ENCODE data around the gene C11orf24. TPM values are rescaled to one million over a fixed set of nuclear protein-coding genes. Genes with fewer than 3 reads are reported as not detected.
"Not testable (repeated sequence)": the region's sequence is repeated elsewhere in the genome, so short reads cannot be mapped to it uniquely, and the experiment has no call there.

C11orf24 gene
- total RNA-seq, 1 donor from 2014 or later: 20.8 TPM

- no peak for DNase-seq (ENCODE audit: low read depth)
Measured at GRCh38 chr11:68251765-68252164, 20.0 kb downstream of the C11orf24 start.

- not testable (repeated sequence) for DNase-seq (ENCODE audit: low read depth)
Measured at GRCh38 chr11:68244912-68245311, 26.9 kb downstream of the C11orf24 start.

DNA sequence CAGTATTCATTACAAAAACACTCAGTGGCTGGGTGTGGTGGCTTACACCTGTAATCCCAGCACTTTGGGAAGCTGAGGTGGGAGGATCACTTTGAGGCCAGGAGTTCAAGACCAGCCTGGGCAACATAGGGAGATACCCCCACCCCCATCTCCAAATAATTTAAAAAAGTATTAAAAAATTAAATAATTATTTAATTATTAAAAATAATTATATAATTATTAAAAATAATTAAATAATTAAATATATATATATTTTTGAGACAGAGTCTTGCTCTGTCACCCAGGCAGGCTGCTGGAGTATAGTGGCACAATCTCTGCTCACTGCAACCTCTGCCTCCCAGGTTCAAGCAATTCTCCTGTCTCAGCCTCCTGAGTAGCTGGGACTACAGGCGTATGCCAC, 27.9 kb downstream of the C11orf24 start:
- not testable (repeated sequence) for DNase-seq (ENCODE audit: low read depth)

DNA sequence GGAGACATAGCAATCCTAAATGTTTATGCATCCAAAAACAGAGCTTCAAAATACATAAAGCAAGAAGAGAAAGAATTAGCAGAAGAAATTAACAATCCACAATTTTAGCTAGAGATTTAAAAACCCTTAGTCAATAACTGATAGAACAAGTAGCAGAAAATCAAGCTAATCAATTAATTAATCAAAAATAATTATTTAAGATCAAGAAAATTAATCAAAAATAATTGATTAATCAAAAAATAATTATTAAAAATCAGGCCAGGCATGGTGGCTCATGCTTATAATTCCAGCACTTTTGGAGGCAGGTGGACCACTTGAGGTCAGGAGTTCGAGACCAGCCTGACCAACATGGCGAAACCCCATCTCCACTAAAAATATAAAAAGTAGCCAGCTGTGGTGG, 29.2 kb downstream of the C11orf24 start:
- no peak for DNase-seq (ENCODE audit: low read depth)

- DNase-seq (ENCODE audit: low read depth): no peak
Measured at GRCh38 chr11:68231621-68232020, 40.2 kb downstream of the C11orf24 start.

DNA sequence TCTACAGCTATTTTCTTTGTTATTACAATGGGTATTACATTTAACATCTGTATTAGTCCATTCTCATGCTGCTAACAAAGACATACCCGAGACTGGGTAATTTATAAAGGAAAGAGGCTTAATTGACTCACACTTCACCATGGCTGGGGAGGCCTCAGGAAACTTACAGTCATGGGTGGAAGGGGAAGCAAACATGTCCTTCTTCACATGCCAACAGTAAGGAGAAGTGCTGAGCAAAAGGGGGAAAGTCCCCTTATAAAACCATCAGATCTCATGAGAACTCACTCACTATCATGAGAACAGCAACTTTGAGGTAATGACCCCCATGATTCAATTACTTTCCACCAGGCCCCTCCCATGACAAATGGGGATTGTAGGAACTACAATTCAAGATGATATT, 42.2 kb downstream of the C11orf24 start:
- DNase-seq (ENCODE audit: low read depth): no peak

GRCh38 chr11:68226421-68226820, 45.4 kb downstream of the C11orf24 start:
- no peak for DNase-seq (ENCODE audit: low read depth)

DNA sequence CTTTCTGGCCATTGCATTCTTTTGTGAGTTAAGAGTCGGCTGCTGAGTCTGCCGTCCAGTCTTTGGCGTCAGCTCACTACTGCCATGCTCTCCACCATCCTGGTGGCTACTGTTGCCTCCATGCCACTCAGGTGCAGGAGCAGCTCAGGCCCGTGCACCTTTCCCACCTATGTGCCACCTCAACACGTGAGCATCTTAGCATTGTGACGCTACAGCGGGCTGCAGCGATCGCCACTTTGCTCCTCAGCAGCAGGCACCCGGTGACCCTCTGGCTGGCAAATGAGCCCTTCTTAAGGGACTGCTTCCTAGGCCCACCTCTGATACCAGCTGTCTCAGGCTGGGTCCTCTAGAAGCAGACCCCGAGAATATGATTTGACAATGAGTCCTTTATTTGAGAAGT, 47.2 kb downstream of the C11orf24 start:
- no peak for DNase-seq (ENCODE audit: low read depth)

DNA sequence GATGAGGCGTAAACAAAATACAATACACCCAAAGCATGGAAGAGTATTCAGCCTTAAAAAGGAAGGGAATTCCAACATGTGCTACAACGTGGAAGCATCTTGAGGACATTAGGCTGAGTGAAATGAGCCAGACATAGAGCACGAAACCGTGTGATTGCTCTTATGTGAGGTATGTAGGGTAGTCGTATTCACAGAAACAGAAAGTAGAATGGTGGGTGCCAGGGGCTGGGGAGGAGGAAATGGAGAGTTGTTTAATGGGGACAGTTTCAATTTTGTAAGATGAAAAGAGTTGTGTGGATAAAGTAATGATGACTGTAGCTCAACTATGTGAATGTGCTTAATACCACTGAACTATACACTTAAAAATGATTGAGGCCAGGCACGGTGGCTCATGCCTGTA, 48.5 kb downstream of the C11orf24 start:
- no peak for DNase-seq (ENCODE audit: low read depth)

GRCh38 chr11:68221406-68221805, 50.4 kb downstream of the C11orf24 start:
- no peak for DNase-seq (ENCODE audit: low read depth)

- no peak for DNase-seq (ENCODE audit: low read depth)
Measured at GRCh38 chr11:68216171-68216938, 55.4 kb downstream of the C11orf24 start.

DNA sequence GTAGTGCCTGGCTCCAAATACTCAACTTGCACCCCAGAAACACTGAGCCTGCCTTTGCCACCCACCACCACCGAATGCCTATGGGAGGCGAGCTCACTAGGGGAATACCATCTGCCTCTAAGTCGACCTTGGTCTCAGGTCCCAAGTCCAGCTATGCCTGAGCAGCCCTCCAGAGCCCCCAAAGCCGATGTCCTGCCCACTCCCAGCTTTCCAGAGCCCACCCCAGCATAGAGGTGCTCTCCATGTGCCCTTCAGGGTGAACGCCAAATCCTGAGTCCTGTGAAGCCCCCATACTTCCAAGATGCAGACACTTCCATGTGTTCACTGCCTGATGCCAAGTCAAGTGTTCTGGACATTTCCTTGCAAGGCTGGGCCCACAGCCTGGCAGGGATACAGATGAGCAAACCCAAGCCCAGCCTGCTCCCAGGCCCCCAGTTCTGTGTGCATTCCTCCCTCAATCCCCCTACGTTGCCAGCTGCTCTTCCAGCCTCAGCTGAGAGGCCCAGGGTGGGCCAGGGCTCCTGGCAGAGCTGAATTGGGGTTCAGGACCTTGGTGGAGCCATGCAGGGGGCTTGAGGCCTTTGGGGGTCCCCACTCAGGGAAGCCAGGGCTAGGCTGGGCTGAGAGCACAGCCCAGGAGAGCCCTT, 56.1 kb downstream of the C11orf24 start:
- no peak for DNase-seq (ENCODE audit: low read depth)

DNA sequence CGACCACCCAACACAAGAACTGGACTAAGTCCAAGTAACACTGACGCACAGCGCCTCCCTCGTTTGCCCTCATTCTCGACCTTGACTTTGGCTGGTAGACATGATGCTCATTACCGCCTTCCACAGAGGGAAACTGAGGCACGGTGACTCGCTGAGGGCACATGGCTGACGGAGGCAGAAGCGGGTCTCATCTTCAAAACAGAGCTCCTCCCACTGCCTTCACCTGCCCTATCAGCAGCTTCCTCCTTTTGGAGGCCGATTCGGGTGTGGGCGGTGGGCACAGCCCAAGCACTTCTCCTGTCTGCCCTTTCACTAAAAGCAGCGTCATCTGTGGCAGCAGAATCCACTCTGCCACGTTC, 56.7 kb downstream of the C11orf24 start:
- DNase-seq (ENCODE audit: low read depth): no peak

- no peak for DNase-seq (ENCODE audit: low read depth)
Measured at GRCh38 chr11:68214173-68215086, 57.3 kb downstream of the C11orf24 start.

DNA sequence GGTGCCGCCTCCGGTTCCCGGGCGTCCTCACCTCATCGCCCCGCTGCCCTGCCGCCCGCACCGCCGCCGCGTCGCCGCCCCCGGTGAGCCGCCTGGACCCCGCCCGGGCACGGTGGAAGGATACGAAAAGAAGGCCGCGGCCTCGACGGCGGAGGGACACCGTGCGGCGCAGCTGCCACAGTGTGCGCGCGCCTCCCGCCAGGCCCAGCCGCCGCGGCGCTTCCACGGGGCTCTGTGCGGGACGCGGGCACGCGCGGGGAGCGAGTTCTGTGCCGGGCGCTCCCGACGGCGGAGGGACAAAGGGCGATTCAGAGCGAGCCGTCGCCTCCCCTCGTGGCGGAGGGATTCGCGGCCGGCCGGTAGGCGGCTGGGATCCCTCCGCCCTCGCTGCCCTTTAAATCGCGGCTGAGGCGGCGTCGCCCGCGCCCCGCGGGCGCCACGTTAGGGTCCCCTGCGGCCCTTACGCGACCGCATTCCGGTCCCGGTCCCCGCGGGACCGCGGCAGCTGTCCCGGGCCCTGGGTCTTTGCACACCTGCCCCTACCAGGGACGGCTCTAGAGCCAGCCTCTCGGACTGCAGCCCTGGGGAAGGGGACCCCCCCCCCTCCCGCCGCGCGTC, 58.1 kb downstream of the C11orf24 start:
- DNase-seq (ENCODE audit: low read depth): peak; percentile 52

DNA sequence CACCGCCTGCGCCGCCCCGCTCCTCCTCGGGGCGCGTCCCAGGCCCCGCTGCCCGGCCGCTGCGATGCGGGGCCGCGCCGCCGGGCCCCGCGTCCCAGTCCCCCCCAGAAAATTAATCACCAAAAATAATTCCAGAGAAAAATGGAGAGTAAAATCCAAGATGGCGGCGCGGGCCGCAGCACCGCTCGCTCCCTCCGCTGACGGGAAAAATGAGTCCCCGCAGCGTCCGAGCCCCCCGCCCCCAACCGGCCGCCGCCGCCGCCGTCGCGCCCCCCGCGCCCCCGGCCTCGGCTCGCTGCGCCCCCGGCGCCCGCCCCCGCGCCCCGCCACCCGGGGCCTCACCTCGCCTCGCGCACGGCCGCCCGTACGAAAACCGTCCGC, 58.6 kb downstream of the C11orf24 start, which contains the start of gene KMT5B:
KMT5B (minus strand) TSS at position 162 of the 381 bp plus-strand sequence. CDS start 23,220 bp downstream, outside the sequence.
- DNase-seq (ENCODE audit: low read depth): no peak

DNA sequence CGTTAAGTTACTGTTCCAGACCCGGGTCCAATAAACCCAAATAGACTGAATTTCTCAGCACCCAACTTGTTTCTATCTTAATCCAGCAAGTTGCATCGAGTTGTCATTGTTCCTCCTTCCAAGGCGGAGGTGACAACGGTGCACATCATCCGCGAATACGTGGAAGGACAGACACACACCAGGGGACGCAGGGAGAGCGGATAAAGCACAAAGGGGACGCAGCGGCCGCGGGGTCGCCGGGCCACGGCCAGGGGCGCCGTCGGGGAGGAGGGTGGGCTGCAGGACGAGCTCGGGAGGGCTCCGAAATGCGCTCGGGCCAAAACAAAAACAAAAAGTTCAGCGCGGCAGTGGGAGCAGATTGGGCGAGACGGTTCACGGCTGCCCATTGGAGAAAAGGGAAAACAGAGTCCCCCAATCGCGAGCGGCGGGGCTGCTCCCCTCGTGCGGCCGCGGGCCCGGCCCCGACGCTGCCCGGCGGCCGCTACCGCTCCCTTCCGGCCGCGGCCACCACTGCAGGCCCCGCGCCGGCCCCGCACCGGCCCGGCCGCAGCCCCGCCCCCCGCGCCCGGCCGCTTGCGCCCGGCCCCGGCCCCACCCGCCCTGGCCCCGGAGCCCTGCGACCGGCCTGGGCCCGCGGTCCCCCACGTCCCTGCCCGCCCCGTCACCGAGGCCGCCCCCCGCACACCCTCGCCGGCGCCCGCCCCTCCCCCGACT, 59.2 kb downstream of the C11orf24 start:
- DNase-seq (ENCODE audit: low read depth): peak; percentile 13

DNA sequence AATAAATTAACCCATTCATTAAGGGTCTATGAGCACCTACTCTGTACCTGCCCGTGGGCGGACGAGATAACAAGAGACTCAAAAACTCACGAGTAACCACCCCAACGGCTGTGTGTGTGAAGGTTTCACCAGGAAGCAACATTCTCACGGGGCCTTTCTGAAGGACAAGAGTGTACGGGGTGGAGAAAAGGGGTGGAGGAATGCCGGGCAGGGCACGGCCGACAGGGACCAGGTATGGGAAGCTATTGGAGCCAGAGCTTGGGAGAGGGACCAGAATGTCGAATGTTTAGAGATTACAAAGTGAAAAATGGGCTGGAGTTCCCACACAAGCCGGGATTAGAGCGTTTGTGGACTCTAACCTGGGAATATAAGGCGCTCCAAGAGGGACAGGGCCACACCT, 60.2 kb downstream of the C11orf24 start:
- no peak for DNase-seq (ENCODE audit: low read depth)

All from renal cortical epithelial cell (primary cell).